G401.6 (cell line): Measurements from ENCODE around the gene WDR64.

Experiments used
- FAIRE-seq: peaks from 2 replicates; lab custom pipeline; 2012; peaks lifted over from hg19 to GRCh38; lab: Jason Lieb, UNC

The WDR64 gene

DNA sequence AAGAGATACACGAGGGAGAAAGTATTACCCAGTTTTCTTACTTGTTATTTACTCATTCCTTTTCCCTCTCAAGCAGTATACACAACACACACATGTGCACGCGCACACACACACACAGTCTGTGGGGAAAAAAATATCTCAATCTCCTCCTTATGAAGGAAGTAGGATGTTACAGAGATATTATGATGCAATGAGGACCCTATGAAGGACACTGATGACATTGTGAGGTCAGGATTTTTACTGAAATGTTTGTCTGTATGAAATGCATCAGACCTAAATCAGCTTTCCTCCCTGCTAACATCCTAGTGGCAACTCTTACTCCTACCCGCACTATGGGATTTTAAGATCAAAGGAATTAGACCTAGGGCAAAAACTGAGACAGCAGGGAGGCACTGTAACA is at the start of gene WDR64:
TSS of gene WDR64 (plus strand) at position 270 of the 400 bp plus-strand sequence. CDS start 204 bp downstream, outside the sequence.
- FAIRE-seq = no peak

DNA sequence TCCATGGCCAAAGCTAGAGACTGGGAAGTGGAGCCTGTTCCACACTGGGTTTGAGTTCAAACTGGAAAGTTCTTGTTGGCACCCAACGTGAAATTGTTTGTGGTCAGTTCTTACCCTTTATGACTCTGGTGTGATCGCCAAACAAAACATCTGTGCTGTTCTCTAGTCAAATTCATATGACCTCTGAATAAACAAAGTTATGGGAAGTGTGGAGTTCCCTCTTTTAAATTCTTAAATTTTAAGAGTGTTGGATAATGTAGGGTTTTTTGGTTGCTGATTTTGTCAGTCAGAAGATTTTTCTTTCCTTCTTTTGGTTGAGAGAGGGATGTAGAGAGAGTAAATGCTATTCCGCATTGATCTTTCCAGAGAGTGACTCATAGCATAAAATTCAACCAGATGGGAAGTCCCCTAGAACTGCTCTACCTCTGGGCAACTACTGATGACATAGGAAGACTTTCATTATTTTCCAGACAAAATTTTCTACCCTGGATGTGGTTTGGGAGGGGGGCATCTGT is 48.3 kb upstream of the WDR64 start:
- no peak for FAIRE-seq

DNA sequence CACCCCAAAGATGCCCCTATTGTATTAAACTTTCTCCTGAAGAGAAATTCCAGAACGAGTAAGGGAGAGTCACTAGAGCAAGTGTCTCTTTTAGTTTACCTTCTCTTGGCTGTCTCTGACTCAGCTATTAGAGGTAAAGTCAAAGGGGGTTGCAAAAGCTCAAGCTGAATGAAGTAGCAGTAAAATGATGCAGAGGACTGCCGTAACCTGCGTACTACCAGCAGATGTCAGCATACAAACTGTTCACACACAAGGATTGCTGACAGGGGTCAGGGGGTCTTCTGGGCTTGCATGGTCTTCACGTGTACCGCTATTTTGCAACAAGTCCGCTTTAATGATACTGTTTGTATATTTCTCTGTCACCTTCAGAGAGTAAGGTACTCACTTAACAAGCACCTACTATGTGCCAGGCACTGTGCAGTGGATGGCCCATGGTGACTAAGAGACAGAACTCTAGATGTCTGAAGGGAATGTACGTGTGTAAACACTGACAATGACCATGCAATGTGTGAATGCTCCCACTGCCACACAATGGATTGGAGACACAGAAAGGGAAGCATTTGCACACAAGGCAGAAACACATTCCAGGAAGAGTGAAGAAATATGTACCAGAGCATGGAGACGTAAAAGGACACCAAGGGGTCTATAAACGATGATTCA is 46.8 kb upstream of the WDR64 start:
- no peak for FAIRE-seq

DNA sequence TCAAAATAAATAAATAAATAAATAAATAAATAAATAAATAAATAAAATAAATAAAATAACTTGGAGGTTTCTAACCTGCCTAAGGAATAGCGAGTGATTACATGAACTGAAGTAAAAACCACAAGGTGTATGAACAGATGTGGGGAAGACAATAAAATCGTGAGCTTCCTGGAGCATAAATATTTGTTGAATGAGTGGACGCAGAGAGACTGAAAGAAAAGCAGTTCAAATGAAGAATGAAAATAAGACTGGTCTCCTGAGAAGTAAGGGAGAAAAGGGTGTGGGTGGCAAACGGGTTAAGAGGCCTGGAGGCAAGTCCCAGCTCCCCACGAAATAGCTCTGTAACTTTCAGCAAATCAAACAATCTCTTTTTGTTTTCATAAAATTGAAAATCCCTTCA is 45.5 kb upstream of the WDR64 start:
- FAIRE-seq = no peak

DNA sequence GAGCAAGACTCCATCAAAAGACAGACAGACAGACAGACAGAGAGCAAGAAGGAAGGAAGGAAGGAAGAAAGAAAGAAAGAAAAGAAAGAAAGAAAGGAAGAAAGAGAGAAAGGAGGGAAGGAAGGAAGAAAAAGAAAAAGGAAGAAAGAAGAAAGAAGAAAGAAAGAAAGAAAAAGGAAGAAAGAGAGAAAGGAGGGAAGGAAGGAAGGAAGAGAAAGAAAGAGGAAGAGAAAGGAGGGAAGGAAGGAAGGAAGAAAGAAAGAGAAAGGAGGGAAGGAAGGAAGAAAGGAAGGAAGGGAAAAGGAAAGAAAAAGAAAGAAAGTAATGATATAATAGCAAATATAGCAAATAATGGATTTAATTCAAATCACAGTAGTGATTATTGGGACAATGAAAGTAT is 44.6 kb upstream of the WDR64 start:
- FAIRE-seq = no peak

DNA sequence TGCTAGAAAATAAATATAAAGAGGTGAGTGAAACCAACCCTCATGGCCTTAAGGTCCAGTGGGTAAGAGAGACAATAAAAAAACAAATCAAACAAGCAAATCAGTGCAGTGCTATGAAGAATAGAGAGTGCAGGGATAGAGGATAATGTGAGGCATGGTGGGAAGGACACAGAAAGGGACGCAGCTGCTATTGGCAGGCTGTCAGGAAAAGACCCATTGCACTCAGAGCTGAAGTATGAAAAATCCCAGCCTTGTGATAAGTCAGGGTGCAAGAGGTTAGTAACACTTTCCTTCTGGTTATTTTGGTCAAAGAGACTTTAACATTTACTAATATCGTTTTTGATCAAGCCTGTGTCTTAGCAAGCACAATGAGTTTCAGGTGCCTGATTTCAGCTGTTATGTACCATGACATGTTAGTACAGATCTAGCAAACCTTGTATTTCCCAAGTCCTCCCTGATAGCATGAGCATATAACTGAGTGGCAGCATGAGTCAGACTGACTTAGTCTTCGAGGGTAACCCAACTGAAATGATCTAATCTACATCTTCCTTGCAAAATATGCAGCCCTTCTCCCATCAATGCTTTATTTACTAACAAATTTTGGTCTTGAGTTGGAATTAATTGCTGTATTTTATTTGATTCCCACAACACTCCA is 43.6 kb upstream of the WDR64 start:
- no peak for FAIRE-seq

DNA sequence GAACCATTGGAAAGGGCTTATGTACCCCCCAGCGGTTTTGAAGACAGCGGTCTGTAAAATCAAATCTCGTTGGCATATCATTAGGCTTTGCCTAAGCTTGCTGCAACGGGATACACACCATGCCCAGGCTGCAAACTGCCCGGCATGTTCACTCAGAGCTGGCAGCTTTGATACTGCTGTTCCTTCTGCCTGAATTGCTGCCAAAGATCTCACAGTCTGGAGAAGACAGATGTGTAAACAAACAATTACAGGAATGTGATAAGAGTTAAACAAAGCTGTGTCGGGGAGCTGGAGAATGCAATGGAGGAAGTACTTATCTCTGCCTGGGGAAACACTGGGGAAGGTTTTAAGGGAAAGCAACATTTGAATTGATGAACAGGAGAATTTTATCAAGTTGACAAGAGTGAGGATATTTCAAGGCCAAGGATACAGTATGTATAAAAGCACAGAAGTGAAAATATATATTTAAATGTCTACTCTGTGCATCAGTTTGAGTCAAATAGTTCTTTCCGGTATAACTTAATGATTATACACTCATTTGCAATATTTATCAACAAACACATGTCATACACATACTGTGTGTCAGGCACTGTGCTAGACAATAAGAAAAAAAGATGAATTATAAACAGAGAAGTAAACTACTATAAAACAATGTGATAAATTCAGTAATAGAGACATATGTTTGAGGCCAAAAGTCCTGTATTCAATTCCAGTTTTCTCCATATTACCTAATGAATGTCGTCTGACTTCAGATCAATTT is 41.8 kb upstream of the WDR64 start:
- FAIRE-seq = no peak

DNA sequence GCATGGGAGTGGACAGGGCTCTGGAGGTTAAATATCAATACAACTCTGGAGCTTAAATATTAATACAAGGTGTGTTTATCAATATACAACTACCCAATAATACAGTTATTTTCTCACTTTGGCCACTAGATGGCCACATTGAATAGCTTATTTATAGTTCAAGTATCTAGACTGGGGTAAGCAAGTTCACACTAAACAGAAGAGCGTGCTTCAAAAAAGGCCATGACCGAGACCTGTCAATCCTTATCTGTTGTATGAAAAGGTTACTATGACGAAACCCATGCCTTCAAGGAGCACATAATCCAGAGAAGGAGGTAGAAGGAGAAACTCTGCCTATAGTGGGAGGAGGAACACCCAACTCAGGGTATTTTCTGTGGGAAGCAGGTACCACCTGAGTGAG is 41.0 kb upstream of the WDR64 start:
- FAIRE-seq = peak; percentile 64

DNA sequence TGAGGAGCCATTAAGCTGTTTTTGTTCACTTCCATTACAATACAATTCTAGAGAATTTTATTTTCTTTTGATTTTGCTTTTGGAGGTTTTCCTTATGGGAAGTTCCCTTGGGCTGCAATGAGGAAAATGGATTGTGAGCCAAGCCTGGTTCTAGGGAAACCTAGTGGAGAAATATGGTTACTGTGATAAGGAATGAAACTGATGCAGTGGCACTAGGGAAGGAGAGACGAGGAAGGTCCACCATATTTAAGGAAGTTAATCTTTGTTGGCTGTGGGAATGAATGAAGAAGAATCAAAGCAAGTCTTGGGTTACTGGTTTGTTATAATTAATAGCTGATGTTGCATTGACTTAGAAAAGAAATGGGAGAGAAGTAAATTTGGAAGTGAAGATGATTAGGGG is 40.3 kb upstream of the WDR64 start:
- FAIRE-seq = no peak

DNA sequence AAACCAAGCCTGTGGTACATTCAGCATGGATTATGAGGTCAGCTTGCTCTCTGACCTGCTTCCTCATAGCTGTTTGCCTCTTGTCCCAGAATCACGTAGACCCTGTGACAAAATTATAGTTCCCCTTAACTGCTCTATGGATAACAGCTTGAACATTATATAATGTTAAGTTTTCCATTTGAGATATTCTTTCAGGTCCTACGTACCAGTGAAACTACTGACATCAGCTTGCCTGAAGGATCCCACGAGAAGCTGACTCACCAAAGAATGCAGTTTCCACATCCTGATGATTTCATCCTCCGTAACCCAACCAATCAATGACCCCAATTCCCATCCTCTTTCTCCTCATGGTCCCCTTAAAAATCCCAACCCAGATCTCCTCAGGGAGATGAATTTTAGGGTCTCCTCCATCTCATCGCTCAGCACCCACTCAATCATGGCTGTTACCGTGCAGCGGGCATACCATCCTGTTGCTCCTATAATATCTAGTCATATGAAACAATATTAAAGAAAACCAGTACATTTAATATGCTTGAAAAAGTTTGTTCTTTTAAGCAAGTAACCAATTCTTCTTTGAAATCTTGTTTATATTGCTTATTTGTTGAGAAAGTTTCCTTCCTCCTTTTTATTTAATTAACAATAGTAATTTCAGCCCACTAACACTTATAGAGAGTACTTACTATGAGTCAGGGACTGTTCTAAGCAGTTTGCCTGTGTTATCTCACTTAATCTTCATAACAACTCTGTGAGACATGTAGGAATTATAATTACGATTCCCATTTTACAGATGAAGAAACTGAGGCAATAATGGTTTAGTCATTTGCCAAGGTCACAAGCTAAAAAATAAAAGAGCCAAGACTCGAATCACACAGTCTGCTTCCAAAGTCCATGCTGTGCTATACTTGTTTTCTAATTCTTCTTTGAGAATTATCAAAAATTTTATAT is 39.3 kb upstream of the WDR64 start:
- FAIRE-seq = no peak

DNA sequence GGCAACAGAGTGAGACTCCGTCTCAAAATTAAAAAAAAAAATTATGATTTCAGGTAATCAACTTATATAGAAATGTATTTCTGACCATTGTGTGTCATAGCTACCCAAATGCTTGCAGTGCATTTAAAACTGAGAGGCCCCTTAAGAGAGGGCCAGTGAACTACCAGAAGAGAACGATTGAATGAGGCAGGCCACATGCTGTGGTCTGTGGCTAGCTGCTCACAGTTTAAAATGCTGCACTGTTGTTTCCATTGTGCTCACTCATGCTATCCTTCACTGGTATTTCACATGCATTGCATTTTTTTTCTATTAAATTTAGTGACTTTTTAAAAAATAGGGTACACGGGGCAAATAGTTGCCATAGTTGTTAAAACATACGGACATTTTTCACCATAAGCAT is 37.9 kb upstream of the WDR64 start:
- FAIRE-seq = no peak

DNA sequence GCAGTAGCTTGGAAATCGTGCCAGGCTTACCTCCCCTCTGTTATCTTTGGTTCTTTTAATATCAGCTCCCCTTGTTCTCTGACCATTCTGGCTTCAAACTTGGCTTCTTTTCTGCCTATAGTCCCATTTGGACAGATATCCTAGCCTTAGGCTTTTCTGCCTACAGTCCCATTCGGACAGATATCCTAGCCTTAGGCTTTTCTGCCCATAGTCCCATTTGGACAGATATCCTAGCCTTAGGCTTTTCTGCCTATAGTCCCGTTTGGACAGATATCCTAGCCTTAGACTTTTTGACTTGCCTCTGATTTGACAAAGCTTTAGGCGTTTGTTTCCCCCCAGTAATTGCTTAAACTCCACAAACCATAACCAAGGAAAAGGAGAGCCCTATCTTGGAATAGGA is 37.5 kb upstream of the WDR64 start:
- FAIRE-seq = no peak

DNA sequence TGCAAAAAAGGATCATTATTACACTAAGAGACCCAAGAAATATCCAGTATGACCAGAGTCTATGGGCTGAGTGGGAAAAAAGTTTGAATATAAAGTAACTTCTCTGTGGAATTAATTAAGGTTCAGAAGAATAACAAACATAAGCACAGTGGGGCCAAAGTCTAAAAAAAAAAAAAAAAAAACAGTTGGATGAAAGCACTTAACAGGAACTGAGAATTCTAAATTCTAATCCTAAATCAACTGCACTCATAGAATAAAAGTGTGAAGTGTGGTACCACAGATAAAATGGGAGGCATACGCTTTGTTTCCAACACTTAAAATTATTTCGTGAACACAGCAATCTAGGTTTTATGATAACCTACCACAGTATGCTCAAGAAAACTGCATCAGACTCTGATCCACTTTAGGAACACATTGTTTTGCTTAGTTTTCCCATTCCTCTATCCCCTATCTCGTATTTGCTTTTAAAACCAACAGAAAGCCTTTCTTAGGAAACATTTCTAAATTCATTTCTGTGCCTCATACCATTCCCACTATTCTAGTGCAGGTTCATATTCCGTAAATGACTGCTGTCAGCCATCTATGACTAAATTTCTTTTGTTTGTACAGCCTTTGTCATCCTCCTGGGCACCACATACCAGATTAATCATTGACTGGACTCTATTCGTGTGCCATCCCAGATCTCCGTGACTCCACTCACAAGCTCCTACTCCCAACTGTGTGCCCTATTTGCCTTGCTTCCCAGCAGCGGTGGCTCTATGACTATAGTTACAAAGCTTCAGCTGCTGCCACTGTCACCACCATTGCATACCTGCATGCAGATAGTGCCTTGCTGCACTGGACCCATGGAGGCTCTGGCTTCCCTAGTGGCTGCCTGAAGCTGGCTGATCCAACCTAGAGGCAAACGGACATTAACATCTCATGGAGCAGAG is 36.8 kb upstream of the WDR64 start:
- no peak for FAIRE-seq

DNA sequence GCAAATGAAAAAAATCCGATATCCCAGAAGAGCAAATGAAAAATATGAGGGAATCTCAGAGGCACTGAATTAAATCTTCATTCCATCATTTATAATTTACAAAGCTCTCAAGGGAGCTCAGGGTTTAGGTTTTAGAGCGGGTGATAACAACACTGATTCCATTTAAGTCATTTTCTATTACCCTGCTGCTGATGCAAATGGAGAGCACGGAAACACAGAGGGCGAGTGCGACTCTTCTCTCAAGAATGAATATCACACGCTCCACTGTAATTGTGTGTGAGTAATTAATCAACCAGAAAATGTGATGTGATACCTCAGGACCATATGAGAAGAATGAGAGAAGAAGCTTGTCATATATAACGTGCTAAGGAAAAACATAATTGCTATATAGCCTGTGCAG is 34.7 kb upstream of the WDR64 start:
- no peak for FAIRE-seq

DNA sequence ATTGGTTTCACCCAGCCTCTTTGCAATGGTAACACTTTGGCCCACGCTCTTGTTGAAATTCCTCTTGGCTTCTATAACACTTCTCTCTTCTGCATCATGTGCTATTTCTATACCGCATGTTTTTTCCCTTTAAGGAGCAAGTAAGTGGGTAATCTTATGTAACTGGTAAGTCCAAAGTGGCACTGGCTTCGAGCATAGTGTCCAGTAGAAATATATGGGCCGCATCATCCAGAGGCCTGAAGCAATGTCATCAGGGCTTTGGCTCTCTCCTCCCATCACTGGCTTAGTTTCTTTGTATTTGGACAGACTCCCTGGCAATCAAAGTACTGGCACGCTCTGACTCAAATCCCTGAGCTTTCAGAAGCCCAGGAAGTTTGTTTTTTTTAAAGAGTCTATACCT is 29.4 kb upstream of the WDR64 start:
- no peak for FAIRE-seq

DNA sequence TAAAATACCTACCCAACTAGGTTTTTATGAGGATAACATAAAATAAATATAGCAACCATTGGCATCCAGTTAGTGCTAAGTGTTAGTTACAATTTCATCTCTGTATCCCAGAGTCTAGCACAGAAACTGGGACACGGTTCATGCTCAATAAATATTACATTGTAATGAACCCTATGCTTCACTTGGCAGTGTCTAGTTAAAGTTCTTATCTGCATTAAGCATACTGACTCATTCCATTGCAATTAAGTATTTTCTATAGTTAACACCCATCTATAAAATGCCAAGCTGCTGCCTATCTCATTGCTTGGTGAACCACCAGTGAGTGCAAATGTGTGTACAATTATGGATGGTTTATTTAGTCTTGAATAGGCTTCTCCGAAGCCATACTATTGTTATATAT is 27.1 kb upstream of the WDR64 start:
- no peak for FAIRE-seq

DNA sequence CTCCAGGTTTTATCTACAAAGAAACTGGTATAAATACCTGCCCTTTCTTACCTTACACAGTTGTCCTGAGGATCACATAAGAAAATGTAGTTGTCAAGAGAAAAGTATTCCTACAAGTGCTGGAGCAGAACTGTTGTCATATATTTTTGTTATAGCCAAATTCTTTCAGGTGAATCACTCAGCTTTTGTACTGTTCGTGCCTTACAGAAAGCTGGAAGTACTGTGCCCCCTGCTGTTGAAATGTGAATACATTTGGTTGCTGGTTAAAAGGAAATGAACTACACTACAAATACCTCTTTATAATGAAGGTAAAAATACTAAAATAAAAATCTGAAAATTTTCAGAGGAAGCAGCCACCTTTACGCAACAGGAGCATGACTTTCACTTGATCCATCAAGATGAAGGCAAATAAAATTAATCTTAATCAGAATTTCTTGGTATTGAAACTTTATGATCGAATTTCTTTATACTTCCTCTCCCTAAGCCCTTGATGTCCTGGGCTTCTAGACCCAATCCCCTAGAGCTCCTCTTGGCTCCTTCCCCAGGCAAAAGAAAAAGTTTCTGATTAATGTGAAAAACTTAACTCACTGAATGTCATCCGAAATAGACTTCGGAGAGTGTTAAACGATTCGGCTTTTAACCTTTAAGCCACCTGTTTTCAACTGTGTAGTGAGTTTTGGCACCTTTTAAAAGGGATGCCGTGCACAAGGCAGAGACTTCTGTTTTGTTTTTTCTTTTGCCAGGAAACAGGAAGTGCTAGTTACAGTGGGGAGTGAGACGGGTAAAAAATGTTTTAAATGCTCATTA is 24.4 kb upstream of the WDR64 start:
- peak; percentile 42 for FAIRE-seq

DNA sequence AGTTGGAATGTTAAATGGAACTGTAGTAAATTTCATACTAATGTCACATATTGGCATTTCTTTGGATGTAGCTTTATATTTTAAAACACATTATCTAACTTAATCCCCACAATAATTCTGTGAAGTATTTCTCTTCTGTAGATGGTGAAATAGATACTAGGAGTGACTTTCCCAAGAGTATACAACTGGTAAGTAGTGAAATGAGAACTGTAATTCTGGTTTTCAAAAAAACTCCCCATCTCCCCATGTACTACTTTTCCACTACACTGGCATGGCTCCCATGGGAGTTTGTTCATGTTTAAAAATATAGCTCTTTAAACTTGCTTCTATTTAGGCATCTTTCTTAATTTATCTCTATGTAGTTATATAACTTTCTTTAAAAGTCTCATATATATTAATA is 22.1 kb upstream of the WDR64 start:
- no peak for FAIRE-seq

DNA sequence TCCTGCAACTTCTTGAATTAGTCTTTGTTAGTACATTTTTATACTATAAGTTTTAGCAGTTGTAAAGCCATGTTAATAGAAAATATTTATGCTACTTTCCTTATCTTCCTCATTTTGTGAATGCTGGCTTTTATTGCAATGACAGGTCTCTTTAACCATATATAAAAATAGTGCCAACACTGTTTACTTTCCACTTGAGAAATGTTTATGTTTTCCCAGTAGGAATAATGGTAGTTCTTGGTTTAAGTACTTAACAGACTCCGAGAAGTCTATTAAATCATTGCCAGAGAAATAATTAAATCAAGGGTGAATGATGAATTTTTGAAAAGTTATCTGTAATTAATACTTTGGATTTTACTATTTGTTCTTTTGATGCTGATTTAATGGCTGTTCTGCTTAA is 21.6 kb upstream of the WDR64 start:
- no peak for FAIRE-seq

DNA sequence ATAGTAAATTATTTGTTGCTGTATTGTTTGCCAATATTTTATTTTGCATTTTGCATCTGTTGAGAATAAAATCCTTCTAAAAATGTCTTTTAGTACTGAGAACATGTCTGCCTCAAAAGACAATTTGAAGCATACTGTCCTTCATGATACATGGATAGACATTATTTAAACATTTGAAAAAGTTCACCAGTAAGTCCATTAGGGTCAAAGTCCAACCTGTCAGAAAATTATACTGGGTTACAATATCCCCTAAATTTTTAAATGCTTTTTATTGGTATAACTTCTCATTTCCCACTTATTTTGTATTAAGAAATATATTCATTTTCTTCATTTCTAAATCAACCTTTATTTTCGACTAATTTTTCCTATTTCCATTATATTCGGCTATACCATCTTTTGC is 21.2 kb upstream of the WDR64 start:
- FAIRE-seq = peak; percentile 52
